SW480 (cell line): Measurements from ENCODE around the gene ADAMTS16.

ENCODE experiments used
- DNase-seq: peaks from one replicate; pipeline ENCODE4 v3.0.0-alpha.2; 2016; ENCODE audit warnings: low spot score

ADAMTS16 gene

DNA sequence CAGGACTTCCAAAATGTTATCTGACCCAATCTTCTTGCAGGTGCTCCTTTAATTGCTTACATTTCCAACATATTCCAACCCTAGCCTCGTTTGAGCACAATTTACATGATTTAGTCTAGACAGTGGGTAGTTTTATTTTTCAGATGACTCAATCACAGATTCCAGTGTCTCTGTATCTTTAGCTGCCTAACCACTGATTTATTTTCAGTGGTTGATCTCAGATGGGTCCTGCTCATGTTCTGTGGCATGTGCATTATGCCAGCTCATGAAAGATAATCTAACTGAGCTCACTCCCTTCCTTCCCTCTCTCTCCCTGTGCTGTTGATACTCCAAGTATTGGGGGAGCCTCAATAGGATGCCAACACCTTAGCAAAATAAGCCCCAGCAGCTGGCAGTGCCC lies 176.2 kb downstream of the ADAMTS16 start:
- no peak for DNase-seq

DNA sequence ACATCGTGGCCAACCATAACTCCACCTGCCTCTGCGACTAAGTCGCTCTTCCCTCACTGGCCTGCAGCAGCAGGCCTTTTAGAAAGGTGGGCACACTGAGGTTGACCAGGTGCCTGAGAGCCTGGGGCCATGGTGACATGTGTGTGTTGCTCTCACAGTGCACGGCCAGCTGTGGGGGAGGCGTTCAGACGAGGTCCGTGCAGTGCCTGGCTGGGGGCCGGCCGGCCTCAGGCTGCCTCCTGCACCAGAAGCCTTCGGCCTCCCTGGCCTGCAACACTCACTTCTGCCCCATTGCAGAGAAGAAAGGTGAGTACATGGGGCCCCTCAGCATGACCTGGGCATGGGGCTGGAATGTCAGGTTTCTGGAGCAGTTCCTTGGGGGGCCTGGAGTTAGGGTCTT lies 177.8 kb downstream of the ADAMTS16 start:
- DNase-seq, result no peak

DNA sequence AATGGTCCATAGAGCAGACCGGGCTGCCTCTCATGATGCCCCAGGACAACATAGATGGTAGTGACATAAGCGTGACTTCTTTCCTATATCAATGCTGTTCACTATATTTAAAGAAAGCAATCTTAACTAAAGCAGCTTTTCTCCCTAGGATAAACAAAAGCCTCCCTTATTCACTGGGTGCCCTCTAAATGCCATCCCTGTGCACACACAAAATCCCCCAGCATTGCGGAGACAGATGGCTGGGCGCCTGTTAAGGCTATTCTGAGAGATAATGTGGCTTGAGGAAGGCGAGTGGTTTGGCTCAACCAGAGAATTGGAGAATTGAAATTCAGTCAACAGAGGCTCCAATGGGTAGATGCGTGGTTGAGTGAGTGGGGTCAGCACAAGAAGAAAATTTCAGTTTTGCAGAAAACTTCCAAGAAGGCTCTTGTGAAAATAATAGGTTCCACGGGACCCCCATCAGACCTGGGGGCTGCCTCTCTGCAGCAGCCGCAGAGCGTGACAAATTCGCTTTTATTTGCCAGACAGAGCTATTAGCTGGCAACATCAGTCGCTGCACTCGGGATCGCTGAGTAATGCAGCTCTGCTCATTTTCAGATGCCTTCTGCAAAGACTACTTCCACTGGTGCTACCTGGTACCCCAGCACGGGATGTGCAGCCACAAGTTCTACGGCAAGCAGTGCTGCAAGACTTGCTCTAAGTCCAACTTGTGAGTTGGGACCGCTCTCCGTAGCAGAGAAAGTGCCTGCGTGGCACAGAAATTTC lies 178.5 kb downstream of the ADAMTS16 start:
- no peak for DNase-seq

DNA sequence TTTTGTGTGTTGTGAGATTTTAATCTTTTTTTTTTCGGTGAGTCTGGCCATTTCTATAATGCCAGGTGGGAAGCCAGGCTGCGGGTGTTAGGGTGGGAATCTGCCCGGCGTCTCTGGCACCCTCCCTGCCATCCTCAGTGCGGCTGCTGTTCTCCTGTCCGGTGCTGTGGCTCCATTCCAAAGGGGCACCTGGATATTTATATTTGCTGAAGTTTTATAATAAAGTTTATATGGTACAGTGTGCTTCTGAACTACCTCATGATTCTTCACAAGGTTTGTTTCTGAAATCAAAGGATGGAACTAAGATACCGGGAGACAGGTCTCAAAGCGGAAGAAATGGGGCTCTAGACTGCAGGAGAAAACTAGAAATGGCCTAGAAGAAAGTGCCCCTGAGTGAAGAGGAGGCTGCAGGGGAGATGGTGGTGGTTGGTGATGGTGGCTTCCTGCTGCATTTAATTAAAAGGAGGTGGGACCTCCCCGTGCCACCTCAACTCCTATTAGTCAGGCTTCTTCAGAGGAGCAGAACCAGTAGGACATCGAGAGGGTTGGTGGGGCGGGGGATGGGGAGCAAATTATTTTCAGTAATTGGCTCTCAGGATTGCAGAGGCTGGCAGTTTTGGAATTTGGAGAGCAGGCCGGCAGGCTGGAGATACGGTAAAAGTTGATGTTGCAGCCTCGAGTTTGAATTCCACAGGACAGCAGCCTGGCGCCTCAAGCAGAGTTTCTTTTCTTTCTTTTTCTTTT lies 180.1 kb downstream of the ADAMTS16 start:
- no peak for DNase-seq

DNA sequence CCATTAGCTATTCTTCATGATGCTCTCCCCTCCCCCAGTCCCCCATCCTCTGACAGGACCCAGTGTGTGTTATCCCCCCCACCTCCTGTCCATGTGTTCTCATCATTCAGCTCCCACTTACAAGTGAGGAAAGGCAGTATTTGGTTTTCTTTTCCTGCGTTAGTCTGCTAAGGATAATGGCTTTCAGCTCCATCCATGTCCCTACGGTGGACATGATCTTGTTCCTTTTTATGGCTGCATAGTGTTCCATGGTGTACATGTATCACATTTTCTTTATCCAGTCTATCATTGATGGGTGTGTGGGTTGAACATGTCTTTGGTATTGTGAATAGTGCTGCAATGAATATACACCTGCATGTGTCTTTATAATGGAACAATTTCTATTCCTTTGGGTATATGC lies 181.0 kb downstream of the ADAMTS16 start:
- DNase-seq, result no peak

DNA sequence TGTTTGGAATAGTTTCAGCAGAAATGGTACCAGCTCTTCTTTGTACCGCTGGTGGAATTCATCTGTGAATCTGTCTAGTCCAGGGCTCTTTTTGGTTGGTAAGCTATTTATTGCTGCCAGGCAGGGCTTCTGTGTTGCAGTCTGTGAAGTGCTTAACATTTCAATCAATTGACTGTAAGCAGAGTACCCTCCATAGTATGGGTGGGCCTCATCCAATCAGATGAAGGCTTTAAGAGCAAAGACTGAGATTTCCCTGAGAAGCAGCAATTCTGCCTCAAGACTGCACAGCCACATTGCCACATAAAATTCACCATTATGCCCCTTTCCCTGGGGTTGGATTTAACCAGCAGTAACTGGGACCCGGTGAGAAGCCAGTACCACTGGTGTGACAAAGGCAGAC lies 183.4 kb downstream of the ADAMTS16 start:
- no peak for DNase-seq

DNA sequence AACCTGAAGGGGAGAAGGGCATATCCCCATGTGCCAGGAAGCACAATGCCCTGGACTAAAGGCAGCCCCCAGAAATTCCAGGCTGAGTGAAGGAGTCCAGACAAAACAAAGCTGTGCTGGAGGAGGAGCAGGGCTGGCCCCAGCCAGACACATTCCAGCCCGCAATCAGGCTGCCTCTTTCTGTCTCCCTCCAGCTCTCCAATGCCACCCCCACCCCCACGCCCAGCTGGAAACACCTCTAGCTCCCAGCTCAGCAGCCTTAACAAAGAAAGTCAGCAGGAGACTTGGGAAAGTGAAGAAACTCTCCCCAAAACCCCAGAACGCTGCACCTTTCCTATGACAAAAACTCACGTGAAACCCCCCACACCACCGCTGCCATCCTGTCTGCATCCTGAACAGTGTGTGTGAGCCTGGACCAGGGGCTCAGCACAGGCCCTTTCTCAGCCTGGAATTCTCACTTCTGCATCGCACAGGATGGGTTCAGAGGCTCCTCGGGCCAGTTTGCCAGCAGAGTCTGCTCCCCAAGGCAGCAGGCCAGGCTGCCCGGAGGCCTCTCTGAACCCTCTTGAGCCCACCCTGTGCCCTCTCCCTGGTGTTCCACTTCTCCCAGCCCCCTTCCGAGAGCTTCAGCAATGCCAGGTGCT lies 186.1 kb downstream of the ADAMTS16 start:
- no peak for DNase-seq

DNA sequence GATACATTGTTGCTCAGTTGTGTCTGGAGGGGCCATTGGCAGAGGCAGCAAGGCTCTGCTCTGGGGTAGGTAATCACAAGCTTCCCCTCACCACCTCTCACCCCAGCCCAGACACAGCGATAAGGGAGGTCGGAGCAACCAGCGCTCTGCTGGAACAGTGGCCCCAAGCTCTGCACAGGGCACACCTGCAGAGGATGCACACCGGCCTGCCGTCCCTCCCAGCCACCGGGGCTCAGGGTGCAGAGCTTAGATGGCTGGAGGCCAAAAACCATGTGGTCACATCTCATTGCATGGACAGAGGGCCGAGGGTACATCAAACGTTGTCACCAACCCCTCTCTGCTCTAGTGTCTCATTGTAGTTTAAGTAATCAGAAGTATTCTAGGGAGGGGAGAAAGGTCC lies 187.0 kb downstream of the ADAMTS16 start:
- DNase-seq, result no peak

DNA sequence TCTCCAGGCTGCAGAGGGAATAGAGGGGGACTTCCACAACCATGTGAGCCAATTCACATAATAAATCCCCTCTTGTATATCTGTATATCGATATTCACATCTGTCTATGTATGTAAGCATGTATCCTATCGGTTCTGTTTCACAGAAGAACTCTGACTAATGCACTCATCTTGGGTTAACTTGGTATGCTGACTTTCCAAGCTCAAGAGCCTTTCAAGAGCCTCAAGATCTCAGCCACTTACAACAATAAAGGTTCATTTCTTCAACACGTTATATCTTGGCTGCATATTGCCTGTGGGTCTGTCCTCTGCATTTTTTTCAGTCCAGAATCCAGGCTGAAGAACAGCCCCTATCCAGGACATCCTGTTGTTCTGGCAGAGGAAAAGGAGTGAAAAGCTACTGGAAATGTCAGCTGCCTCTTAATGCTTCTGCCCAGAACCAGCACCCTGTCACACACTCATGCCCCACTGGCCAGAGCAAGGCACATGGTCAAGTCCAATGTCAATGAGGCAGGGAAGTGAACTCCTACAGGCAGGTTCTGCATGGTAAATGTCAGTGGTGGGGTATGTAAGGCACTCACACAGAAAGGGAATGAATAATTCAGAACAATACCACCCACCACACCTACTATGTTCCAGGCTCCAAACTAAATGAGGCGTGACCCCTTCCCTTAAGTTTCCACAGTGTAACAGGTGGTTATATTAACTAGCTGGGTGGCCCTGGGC lies 190.8 kb downstream of the ADAMTS16 start:
- no peak for DNase-seq

DNA sequence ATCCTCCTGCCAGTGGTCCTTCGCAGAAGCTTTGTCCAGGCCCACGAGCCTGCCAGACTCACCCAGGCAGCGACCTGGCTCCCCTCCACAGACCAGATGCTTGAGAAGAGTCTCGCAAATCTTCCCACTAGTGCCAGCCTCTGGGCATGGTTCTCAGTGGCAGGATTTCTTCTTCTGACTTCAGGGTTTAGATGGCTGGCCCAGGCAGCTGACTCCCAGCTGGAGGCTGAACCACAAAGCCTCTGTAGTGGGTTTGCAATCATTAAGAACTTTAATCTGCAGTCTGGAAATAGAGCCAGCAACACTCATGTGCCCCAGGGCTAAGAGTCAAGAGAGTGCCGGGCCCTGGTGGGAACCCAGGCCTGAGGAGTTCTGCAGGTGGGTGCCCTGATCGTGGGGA lies 191.7 kb downstream of the ADAMTS16 start:
- DNase-seq, result no peak

DNA sequence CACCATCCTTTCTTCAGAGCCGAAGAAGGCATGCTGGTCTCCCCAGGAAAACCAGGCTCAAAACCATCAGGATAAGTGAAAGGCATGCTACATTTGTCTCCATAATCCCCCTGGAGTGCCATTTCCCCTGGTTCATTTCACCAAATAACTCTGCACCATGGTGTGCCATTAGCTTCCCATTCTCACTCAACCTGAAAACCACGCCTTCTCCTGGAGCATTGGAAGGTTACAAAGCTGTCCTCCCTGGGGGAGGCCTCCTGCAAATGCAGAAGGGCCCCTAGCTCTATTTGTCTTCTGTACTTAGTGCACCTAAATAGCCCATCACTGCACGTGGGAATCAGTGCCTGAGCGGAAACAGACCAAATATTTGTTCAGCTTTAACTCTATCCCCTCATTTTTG lies 192.2 kb downstream of the ADAMTS16 start:
- DNase-seq, result no peak

DNA sequence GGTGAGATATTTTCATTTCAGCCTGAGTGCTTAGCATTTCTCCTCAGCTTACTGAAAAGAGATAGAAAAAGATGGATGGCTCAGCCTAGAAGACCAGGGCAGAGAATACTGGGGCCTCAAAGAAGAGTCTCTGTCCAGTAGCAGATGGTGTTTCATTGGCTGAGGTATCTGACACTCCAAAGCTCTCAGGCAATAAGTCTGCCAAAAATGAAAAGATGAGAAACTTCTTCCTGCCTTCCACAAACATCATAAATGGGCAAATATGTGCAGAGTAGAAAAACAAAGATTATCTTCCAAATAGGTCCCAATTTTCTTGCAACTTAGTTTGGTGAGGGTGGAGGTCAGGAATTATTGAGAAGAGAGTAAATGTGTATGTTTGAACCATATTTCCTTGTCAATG lies 195.0 kb downstream of the ADAMTS16 start:
- no peak for DNase-seq

DNA sequence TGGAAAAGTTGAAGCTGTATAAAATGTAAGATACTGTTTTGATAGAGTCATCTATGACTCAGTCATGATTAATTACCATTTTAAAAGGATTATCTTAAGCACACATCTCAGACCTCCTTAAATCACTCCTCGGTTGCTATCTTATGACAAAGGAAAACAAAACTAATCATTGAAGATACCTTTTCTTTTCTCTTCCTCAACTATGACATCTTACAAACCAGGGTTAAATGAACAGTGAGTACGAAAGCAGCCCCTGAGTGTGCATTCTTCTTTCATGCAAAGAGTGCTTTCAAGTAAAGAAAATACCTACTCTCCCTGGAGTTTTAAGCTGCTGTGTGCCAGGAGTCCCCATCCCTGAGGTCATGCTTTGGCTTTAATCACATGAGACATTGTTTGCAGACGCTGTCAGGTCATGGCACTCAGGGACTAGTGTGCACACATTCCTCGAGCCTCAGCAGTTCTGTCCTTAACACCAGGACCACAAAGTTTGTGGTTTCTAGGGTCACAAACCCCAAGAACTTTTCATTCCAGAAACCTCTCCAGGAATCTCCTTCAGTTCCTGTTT lies 195.7 kb downstream of the ADAMTS16 start:
- no peak for DNase-seq

DNA sequence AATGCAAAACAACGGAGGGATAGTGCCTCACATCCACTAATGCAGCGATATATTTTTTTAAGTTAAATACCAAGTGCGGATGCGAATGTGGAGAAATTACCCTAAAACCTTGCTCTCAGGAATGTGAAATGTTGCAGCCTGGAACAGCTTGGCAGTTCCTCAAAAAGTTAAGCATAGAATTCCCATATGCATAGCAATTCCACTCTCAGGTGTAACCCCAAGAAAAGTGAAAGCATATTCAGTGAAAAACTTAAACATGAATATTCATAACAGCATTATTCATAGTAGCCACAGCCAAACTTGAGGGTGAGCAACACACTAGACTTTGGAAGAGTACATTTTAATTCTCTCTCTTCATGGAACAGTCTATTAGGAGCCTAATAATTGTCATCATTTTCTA lies 199.1 kb downstream of the ADAMTS16 start:
- DNase-seq, result no peak

DNA sequence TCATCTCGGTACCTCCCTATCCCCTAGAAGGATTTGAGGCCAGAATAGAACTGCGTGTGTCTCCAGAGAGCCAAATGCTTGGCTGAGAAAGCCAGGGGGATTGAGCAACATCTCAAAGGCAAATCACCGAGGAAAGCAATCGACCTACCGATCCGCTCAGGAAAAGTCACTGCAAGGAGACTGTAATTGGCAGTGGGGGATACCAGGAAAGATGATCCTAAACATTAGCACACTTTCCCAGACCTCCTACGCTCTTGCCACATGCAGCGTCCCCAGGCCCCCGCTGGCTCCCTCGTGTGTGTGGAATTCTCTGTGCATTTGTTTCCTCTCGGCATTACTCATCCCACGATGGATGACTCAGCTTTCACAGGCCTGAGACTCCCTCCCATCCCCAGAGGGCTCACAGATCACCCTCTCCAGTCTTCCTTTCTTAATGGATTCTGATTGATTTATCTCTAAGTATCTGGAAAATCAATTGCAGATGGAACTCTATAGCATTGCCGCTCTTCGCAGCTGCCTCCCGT lies 200.1 kb downstream of the ADAMTS16 start:
- DNase-seq, result peak; percentile 79

DNA sequence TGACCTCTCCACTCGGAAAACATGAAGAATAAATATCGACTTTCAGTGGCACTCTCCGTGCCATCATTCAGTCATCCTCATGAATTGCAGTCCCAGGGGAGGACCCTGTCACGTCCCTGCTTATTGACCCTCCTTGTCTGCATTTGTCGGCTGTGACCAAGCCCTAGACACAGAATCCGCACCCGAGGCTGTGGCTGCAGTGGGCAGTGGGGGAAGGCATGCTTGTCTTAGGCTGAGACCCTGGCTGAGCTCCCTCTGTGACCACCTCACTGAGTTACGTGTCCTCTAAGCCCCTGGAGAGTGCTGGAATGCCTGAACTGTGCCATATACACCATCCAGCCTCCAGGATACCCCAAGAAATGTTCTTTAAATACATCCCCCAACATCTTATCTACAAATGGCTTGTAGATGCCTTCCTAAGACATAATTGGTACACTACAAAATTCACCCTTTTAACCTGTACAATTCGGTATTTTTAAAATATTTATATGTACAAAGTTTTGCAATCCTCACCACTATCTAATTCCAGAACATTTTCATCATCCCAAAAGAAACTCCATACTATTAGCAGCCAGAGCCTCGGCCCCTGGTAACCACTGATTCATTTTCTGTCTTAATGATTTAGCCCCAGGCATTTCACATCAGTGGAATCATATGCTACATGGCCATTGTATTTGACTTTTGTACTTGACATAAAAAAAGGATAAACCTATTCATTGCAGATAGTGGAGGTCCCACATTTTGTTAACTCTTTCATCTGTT lies 201.6 kb downstream of the ADAMTS16 start:
- no peak for DNase-seq

DNA sequence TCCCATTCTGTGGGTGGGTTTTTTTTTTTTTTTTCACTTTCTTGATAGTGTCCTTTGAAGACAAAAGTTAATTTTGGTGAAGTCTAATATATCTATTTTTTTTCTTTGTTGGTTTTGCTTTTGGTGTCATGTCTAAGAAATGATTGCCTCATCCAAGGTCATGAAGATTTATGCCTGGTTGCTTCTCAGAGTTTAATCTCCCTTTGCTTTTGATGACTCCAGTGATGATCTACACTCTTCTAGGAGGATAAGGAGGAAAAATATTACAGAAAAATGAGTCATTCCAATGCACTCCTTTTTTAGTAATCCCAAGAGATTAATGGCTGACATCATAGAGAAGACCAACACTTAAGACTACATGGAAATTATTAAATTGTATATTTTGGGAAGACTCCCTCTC lies 202.7 kb downstream of the ADAMTS16 start:
- no peak for DNase-seq

DNA sequence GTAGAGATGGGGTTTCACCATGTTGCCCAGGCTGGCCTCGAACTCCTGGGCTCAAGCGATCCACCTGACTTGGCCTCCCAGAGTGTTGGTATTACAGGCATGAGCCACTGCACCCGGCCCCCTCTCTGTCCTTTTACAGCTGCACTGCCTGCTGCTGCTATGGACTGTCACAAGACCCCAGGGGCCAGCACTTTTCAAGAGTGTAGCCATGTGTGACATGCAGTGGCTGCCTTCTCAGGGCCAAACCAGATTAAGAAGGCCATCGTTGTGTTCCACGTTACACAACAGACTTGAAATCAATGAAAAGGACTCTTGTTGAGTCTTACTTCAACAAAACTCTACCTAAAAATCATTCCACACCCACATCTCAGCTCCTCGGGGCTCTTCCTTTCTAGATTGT lies 203.4 kb downstream of the ADAMTS16 start:
- no peak for DNase-seq

DNA sequence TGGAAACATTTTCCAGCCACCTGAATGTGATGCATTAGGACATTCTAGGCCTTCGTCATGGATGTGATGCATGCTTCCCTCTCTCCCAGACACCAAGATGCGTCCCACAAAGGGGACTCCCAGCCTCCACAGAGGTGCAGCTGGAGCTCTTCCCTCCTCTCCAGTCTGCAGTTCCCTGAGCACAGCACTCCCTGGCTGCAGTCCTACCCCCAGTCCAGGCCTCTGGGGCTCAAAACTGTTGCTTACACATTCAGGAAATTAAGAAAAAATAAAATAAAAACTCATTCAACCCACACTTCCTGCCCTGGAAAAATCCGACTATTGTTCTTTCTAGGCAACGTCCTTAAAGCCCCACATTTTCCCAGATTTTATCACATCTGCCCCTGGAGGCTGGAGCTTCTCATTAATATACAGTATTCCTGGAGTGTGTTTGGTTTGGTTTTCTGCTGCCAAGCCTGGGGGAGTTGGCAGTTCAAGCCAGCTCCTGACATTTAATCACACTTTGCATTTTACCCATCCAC lies 204.0 kb downstream of the ADAMTS16 start:
- DNase-seq, result no peak

DNA sequence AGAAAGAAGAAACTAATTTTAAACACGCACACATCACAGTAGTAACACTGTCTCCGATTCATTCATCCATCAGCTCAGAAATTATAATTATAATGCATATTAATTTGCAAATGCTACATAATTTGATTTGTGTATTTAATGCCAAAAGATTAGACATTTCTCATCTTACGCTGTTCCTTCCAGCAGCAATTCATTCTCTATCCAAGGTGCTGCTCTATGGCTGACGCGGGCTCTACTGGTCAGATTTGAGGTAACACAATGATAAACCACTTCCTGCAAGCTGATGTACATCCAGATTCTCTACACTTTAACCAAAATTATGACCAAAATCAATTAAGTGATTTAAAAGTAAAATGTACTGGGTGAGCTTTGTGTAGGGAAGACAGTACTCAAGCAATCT lies 204.5 kb downstream of the ADAMTS16 start:
- DNase-seq, result no peak

DNA sequence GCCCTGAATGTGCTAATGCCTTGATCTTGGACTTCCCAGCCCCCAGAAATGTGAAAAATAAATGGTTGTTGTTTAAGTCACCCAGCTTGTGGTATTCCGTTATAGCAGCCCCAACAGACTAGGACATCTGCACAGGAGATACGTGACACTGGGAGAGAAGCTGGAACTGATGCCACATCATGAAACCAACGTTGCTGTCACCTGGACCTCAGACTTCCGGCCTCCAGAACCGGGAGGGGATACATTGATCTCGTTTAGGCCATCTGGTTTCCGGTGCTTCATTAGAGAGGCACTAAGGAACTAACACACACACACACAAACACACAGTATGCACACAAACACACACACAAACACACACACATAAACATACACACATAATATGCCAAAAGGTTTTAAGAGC lies 207.3 kb downstream of the ADAMTS16 start:
- DNase-seq, result no peak
